H1 (cell line): ENCODE data around the gene VTN.

Source experiments
- CEBPB ChIP-seq: IDR thresholded peaks from 2 replicates; pipeline ENCODE4 v1.6.1; 2012; ENCODE audit warnings: low read depth, low read length
- CHD2 ChIP-seq: IDR thresholded peaks from 2 replicates; pipeline ENCODE4 v1.6.1; 2012; ENCODE audit warnings: low read length, improper control_type of control experiment
- CREB1 ChIP-seq: IDR thresholded peaks from 2 replicates; pipeline ENCODE4 v1.6.1; 2012; ENCODE audit warnings: inconsistent platforms
- CTCF ChIP-seq, 3 experiments: IDR thresholded peaks; 1 replicate in 2 of 3; 2 replicates in 1 of 3; pipeline versions ENCODE4 v1.5.1 to v1.6.1; 2011; ENCODE audit warnings: low read length in 3 of 3, mild to moderate bottlenecking in 3 of 3, inconsistent platforms in 2 of 3, low read depth in 1 of 3, moderate library complexity in 1 of 3; ENCODE audit not compliant: insufficient read depth in 1 of 3; ENCODE audit errors: control extremely low read depth in 1 of 3
- E2F6 ChIP-seq: IDR thresholded peaks from 2 replicates; pipeline ENCODE4 v1.6.1; 2012; ENCODE audit warnings: inconsistent platforms
- EGR1 ChIP-seq: IDR thresholded peaks from 2 replicates; pipeline ENCODE4 v1.6.1; 2011; ENCODE audit warnings: low read depth, low read length, borderline replicate concordance
- GABPA ChIP-seq: IDR thresholded peaks from 2 replicates; pipeline ENCODE4 v1.6.1; 2011; ENCODE audit warnings: mild to moderate bottlenecking, low read length, moderate library complexity, borderline replicate concordance; ENCODE audit not compliant: insufficient read depth
- JUN ChIP-seq: IDR thresholded peaks from 2 replicates; pipeline ENCODE4 v1.6.1; 2011; ENCODE audit warnings: low read depth, mild to moderate bottlenecking, improper control_type of control experiment, low read length
- MAFK ChIP-seq: IDR thresholded peaks from 2 replicates; pipeline ENCODE4 v1.6.1; 2012; ENCODE audit warnings: low read depth, mild to moderate bottlenecking, improper control_type of control experiment, low read length
- POLR2A ChIP-seq, 2 experiments: IDR thresholded peaks; 1 replicate in 1 of 2; 2 replicates in 1 of 2; pipeline ENCODE4 v1.6.1; 2011; ENCODE audit warnings: low read depth in 2 of 2, low read length in 2 of 2, mild to moderate bottlenecking in 2 of 2; ENCODE audit errors: control extremely low read depth in 1 of 2
- POLR2AphosphoS5 ChIP-seq: IDR thresholded peaks from 2 replicates; pipeline ENCODE4 v1.6.1; 2011; ENCODE audit warnings: low read depth, low read length
- RAD21 ChIP-seq, 2 experiments: IDR thresholded peaks in 1 of 2; conservative IDR thresholded peaks in 1 of 2; 2 replicates each; pipeline ENCODE4 v1.6.1; 2011; ENCODE audit warnings: low read depth in 2 of 2, low read length in 2 of 2, improper control_type of control experiment in 1 of 2, inconsistent platforms in 1 of 2, mild to moderate bottlenecking in 1 of 2, moderate library complexity in 1 of 2
- RXRA ChIP-seq: IDR thresholded peaks from 2 replicates; pipeline ENCODE4 v1.6.1; 2011; ENCODE audit warnings: low read depth, mild to moderate bottlenecking, low read length, moderate library complexity; ENCODE audit not compliant: insufficient read depth
- ZNF274 ChIP-seq: IDR thresholded peaks from 2 replicates; pipeline ENCODE4 v1.7.0; 2012; ENCODE audit warnings: low read length, borderline replicate concordance; ENCODE audit errors: extremely low read depth

DNA sequence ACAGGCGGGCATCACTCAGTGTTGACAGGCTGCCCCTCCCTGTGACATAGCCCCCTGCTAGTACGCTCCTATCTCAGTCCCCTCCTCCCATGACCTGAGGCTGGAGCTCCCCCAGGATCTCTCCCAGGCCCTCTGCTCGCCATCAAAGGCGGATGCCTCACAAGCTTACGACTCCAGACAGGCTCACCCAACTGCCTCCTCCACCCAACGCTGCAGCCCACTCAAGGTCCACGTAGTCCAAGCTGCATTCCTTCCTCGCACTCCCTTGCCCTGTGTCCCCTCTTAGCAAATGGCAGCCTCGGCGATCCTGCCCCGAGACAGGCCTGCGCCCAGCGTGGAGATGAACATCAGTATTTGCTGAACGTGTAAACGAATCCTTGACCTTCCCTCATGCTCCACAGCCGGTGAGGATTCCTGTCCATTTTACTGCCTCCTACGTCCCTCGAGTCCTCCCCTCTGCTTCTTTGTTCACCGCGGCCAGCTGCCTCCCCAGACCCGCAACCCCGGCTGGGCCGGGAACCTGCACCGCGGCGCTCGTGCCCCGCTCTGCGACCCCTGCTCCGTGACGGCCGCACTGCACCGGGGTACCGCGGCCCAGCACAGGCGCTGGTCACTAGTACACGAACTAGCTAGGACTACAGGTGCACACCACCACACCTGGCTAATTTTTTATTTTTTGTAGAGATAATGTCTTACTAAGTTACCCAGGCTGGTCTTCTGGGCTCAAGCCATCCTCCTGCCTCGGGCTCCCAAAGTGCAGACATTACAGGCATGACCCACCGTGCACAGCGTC lies 51.9 kb downstream of the VTN start:
- TF ChIP-seq GABPA (no peak), ZNF274 (no peak), EGR1 (no peak), CTCF (IDR thresholded peaks at IDR 0.05; ENCODE audit: control extremely low read depth in 1 of 3, insufficient read depth in 1 of 3, low read depth in 1 of 3, low read length in 3 of 3) (no peak), POLR2A (IDR thresholded peaks at IDR 0.05; ENCODE audit: control extremely low read depth in 1 of 2, low read depth in 2 of 2, low read length in 2 of 2) (no peak), POLR2AphosphoS5 (no peak), JUN (no peak), CHD2 (no peak), MAFK (no peak), CEBPB (no peak), RXRA (no peak), RAD21 (IDR thresholded peaks at IDR 0.05 in 1 of 2, conservative IDR thresholded peaks at IDR 0.05 in 1 of 2; ENCODE audit: low read depth in 2 of 2, low read length in 2 of 2) (no peak), E2F6 (no peak), CREB1 (no peak)
